H1 (cell line): ENCODE measurements around the gene PACSIN2. TPM values are rescaled to one million over a fixed set of nuclear protein-coding genes. Genes with fewer than 3 reads are reported as not detected.

Source experiments
- CTCF ChIA-PET: fragments of 300-600 bp; sonication (Branson Sonifier 250); formaldehyde crosslinking; loops from one replicate; lab custom pipeline; 2021; ENCODE audit not compliant: partially characterized antibody; lab: Charles Lee
- POLR2A ChIA-PET: fragments of 300-600 bp; sonication (Branson Sonifier 250); formaldehyde crosslinking; loops from one replicate; lab custom pipeline; 2021; ENCODE audit warnings: inconsistent platforms; ENCODE audit not compliant: partially characterized antibody; lab: Charles Lee
- DNase-seq, 2 experiments: peaks; one replicate each; pipeline versions ENCODE4 v3.0.0 to v3.0.0-alpha.2; 2010 to 2022; ENCODE audit warnings: low spot score in 2 of 2, low read depth in 1 of 2, mixed read lengths in 1 of 2
- FAIRE-seq: peaks from 2 replicates; lab custom pipeline; 2011; peaks lifted over from hg19 to GRCh38; lab: Jason Lieb, UNC
- H2AFZ ChIP-seq: 2 replicates; pipeline ENCODE4 v1.8.1; 2012; ENCODE audit warnings: low read length, inconsistent platforms
- H2AK5ac ChIP-seq: 2 replicates; pipeline ENCODE4 v1.6.1; 2013; ENCODE audit warnings: low read depth, low read length
- H2BK120ac ChIP-seq: replicated peaks from 2 replicates; pipeline ENCODE3; 2013; ENCODE audit warnings: low read depth, low read length, inconsistent platforms
- H2BK12ac ChIP-seq: 2 replicates; pipeline ENCODE4 v1.6.1; 2013; ENCODE audit warnings: low read depth, low read length
- H2BK15ac ChIP-seq: 2 replicates; pipeline ENCODE4 v1.6.1; 2013; ENCODE audit warnings: low read length
- H2BK20ac ChIP-seq: 2 replicates; pipeline ENCODE4 v1.6.1; 2013; ENCODE audit warnings: low read length
- H2BK5ac ChIP-seq: 2 replicates; pipeline ENCODE4 v1.6.1; 2013; ENCODE audit warnings: low read depth, low read length
- H3K14ac ChIP-seq: 2 replicates; pipeline ENCODE4 v1.6.1; 2013; ENCODE audit warnings: inconsistent platforms; ENCODE audit not compliant: insufficient read length
- H3K18ac ChIP-seq: 2 replicates; pipeline ENCODE4 v1.6.1; 2013; ENCODE audit warnings: low read length; ENCODE audit errors: extremely low read depth
- H3K23ac ChIP-seq: 2 replicates; pipeline ENCODE4 v1.6.1; 2013; ENCODE audit warnings: inconsistent platforms; ENCODE audit not compliant: insufficient read length
- H3K23me2 ChIP-seq: 2 replicates; pipeline ENCODE4 v1.6.1; 2013; ENCODE audit warnings: low read depth, low read length
- H3K27ac ChIP-seq: 2 replicates; pipeline ENCODE4 v1.6.1; 2011; ENCODE audit warnings: low read depth, low read length, inconsistent platforms
- H3K27me3 ChIP-seq, 4 experiments: replicated peaks in 1 of 4; 1 replicate in 1 of 4; 2 replicates in 3 of 4; pipeline versions ENCODE4 v1.6.1 to v1.8.1; 2011 to 2013; ENCODE audit warnings: low read length in 3 of 4, mild to moderate bottlenecking in 3 of 4, inconsistent platforms in 2 of 4, mixed read lengths in 2 of 4, moderate library complexity in 1 of 4; ENCODE audit not compliant: control insufficient read depth in 3 of 4, insufficient read depth in 3 of 4; ENCODE audit errors: extremely low read depth in 1 of 4
- H3K36me3 ChIP-seq, 4 experiments: 2 replicates each; pipeline versions ENCODE4 v1.6.1 to v1.8.1; 2011 to 2013; ENCODE audit warnings: mild to moderate bottlenecking in 4 of 4, low read length in 3 of 4, moderate library complexity in 2 of 4, control low read depth in 1 of 4, inconsistent platforms in 1 of 4; ENCODE audit not compliant: insufficient read depth in 4 of 4, control insufficient read depth in 2 of 4
- H3K4ac ChIP-seq: replicated peaks from 2 replicates; pipeline ENCODE3; 2013; ENCODE audit warnings: low read length, low read depth, mixed read lengths, inconsistent platforms; ENCODE audit not compliant: insufficient read length
- H3K4me1 ChIP-seq, 4 experiments: replicated peaks in 1 of 4; 1 replicate in 1 of 4; 2 replicates in 3 of 4; pipeline versions ENCODE4 v1.6.1 to v1.8.1; 2011 to 2013; ENCODE audit warnings: low read length in 3 of 4, inconsistent platforms in 2 of 4, mixed read lengths in 1 of 4; ENCODE audit not compliant: insufficient read depth in 4 of 4, control insufficient read depth in 3 of 4
- H3K4me2 ChIP-seq, 2 experiments: 2 replicates each; pipeline versions ENCODE4 v1.6.1 to v1.8.1; 2011 to 2013; ENCODE audit warnings: low read depth in 2 of 2, low read length in 2 of 2, control low read depth in 1 of 2, inconsistent platforms in 1 of 2, mild to moderate bottlenecking in 1 of 2; ENCODE audit not compliant: insufficient read depth in 1 of 2
- H3K4me3 ChIP-seq, 4 experiments: fragments of 200-600, 300-600 bp in 1 of 4; sonication (generic), shearing (Covaris generic), sonication (Bioruptor Twin) in 1 of 4; 2 replicates each; pipeline versions ENCODE4 v1.5.1 to v1.8.1; 2011 to 2016; ENCODE audit warnings: low read length in 4 of 4, low read depth in 3 of 4, control low read depth in 2 of 4, inconsistent platforms in 2 of 4, mild to moderate bottlenecking in 2 of 4, mixed read lengths in 1 of 4, moderate library complexity in 1 of 4; ENCODE audit not compliant: insufficient read depth in 2 of 4; ENCODE audit errors: extremely low read depth in 1 of 4
- H3K56ac ChIP-seq: replicated peaks from 2 replicates; pipeline ENCODE3; 2013; ENCODE audit warnings: low read depth, mild to moderate bottlenecking, mixed read lengths, low read length, inconsistent platforms; ENCODE audit not compliant: insufficient read length
- H3K79me1 ChIP-seq: 2 replicates; pipeline ENCODE4 v1.6.1; 2013; ENCODE audit warnings: low read depth, low read length, control low read depth
- H3K79me2 ChIP-seq, 2 experiments: 2 replicates each; pipeline versions ENCODE4 v1.6.1 to v1.8.1; 2012 to 2013; ENCODE audit warnings: low read length in 2 of 2, mild to moderate bottlenecking in 2 of 2, inconsistent platforms in 1 of 2; ENCODE audit not compliant: insufficient read depth in 2 of 2, control insufficient read depth in 1 of 2
- H3K9ac ChIP-seq, 4 experiments: replicated peaks in 1 of 4; 1 replicate in 1 of 4; 2 replicates in 3 of 4; pipeline versions ENCODE4 v1.6.1 to v1.8.1; 2011 to 2013; ENCODE audit warnings: low read depth in 3 of 4, low read length in 3 of 4, control low read depth in 2 of 4, mild to moderate bottlenecking in 2 of 4, moderate library complexity in 2 of 4, inconsistent platforms in 1 of 4; ENCODE audit errors: extremely low read depth in 1 of 4
- H3K9me3 ChIP-seq, 2 experiments: 2 replicates each; pipeline versions ENCODE4 v1.6.1 to v1.8.1; 2012 to 2013; ENCODE audit warnings: mild to moderate bottlenecking in 2 of 2, moderate library complexity in 2 of 2, control low read depth in 1 of 2, inconsistent platforms in 1 of 2, low read depth in 1 of 2, low read length in 1 of 2, mixed read lengths in 1 of 2; ENCODE audit not compliant: insufficient read depth in 2 of 2
- H4K20me1 ChIP-seq, 2 experiments: replicated peaks in 1 of 2; 2 replicates each; pipeline versions ENCODE3 to v1.8.1; 2011 to 2013; ENCODE audit warnings: inconsistent platforms in 2 of 2, low read length in 2 of 2, mild to moderate bottlenecking in 1 of 2; ENCODE audit not compliant: insufficient read depth in 2 of 2, control insufficient read depth in 1 of 2
- H4K5ac ChIP-seq: 2 replicates; pipeline ENCODE4 v1.6.1; 2013; ENCODE audit warnings: low read length, low read depth, mixed read lengths, inconsistent platforms; ENCODE audit not compliant: insufficient read length
- H4K8ac ChIP-seq: 2 replicates; pipeline ENCODE4 v1.8.0; 2013; ENCODE audit warnings: mild to moderate bottlenecking, moderate library complexity, low read length, inconsistent platforms; ENCODE audit not compliant: insufficient read depth; ENCODE audit errors: extremely low read depth
- H4K91ac ChIP-seq: replicated peaks from 2 replicates; pipeline ENCODE3; 2013; ENCODE audit warnings: low read length, mixed read lengths, inconsistent platforms; ENCODE audit not compliant: insufficient read length
- BACH1 ChIP-seq: IDR thresholded peaks from 2 replicates; pipeline ENCODE4 v1.6.1; 2012; ENCODE audit warnings: low read length, improper control_type of control experiment
- JUND ChIP-seq: IDR thresholded peaks from 2 replicates; pipeline ENCODE4 v1.6.1; 2011; ENCODE audit warnings: mild to moderate bottlenecking, improper control_type of control experiment, low read length
- WGBS, 2 experiments: shearing (Covaris generic) in 1 of 2; methylation state at CpG; one replicate each; pipeline versions ENCODE4 v1.1.6 to v1.1.7; 2013 to 2015; ENCODE audit warnings: low lambda C conversion rate in 2 of 2, mixed read lengths in 2 of 2, inconsistent platforms in 1 of 2, low coverage in 1 of 2, missing lambda C conversion rate in 1 of 2; ENCODE audit not compliant: insufficient replicate concordance in 2 of 2, insufficient coverage in 1 of 2, insufficient read length in 1 of 2; ENCODE audit errors: extremely low coverage in 1 of 2, missing lambda C conversion rate in 1 of 2; 5-methylcytosine and 5-hydroxymethylcytosine counted together
- polyA plus RNA-seq, 7 experiments: library from polyadenylated mRNA; depleted of rRNA in 3 of 7; stranded (reverse) in 5 of 7; unstranded in 2 of 7; fragments of >200 nt in 5 of 7; fragments of 200-250 nt in 2 of 7; gene quantifications; 1 replicate in 5 of 7; 2 replicates in 1 of 7; 4 replicates in 1 of 7; pipeline versions ENCODE4 v1.2.1 to v1.2.3, GENCODE V29; 2011 to 2013; ENCODE audit warnings: missing spikeins in 2 of 7, mixed read lengths in 2 of 7
- total RNA-seq: library from RNA; stranded (reverse); fragmentation: NEBNext Ultra II Directional; extraction: Animal tissue kit (Norgen Biotek cat#: 25700); gene quantifications from 2 replicates; pipeline ENCODE4 v1.2.1, GENCODE V29; 2021

PACSIN2 gene
- total and polyA plus RNA-seq, 2 of the 8 experiments (the other 6 are each of a cell fraction or from before 2014, with no cell fraction given) = 44.8 to 64.2 TPM

DNA sequence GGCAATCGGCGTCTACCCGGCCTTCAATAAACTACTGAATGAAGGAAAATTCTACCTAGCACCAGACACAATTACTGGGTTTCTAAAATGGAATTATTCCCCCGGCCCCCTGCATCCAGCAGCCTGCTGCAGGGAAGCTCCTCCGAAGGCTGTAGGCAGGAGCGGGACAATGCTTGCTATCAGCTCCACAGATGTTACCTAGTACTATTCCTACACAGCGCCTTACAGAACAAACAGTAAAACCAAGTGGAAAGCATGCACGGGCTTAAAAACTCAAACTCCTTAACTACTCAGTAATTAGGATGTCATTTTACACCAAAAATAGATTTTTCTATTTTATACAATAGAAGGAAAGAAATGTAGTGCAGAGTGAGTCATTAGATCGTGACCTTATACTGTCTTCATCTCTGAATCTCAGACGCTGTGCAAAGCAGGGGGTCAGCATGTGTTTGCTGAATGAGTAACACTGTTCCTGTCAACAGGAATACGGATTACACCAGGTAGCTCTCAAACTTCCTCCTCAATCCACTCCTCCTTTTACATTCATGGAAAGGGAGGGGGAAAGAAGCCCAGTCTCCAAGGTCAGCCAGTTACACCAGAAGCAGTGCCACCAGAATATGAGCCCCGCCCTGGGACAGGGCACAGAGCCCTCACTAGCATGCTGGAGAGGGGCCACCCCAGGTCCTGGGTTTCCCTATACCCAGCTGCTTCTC, 74.9 kb downstream of the PACSIN2 start:
- no peak overlapping the region for H3K14ac ChIP-seq
- H4K20me1 ChIP-seq = peaks cover 3 to 25% of the 10 kb centered on the region in 2 experiments
- H4K5ac ChIP-seq = no peak overlapping the region
- no peak overlapping the region for H4K8ac ChIP-seq
- H3K9ac ChIP-seq = no peak overlapping the region
- no peak overlapping the region for H2BK15ac ChIP-seq
- peaks cover 0 to 12% (median 5%) of the 10 kb centered on the region in 4 experiments; a peak in 5 of 7 replicates for H3K4me1 ChIP-seq
- no peak overlapping the region for H3K23ac ChIP-seq
- ChIA-PET CTCF (interaction anchor here (0.7 kb wide), 1 partner anchor 17 kb away, joined by 3 read pairs; no protein-coding TSS in a partner anchor), POLR2A (interaction anchor here (0.5 to 2.0 kb wide), 4 partner anchors 11 to 75 kb away, joined by 3 to 10 read pairs (median 4); partner anchors contain the start of gene PACSIN2)
- H3K23me2 ChIP-seq = no peaks in the 10 kb centered on the region
- H3K27ac ChIP-seq = no peak overlapping the region
- 81% methylated on average over 12 of the region's 12 CpGs; no CpG with 5 or more reads in 1 of the 2 experiments for WGBS, 2 experiments
- no peak overlapping the region for H2BK12ac ChIP-seq
- no peak overlapping the region for H4K91ac ChIP-seq
- H3K56ac ChIP-seq = no peak overlapping the region
- no peak overlapping the region for H3K18ac ChIP-seq
- TF ChIP-seq BACH1 (no peak), JUND (peak; percentile 14; the same call in 1 of the 2 replicates)
- no peaks in the 10 kb centered on the region for H3K9me3 ChIP-seq
- H3K36me3 ChIP-seq = no peaks in the 10 kb centered on the region; a peak in 1 of 8 replicates
- no peak overlapping the region; the same call in 1 of the 2 replicates for H2BK5ac ChIP-seq
- H3K79me2 ChIP-seq = peaks cover 0 to 66% of the 10 kb centered on the region in 2 experiments; a peak in 3 of 4 replicates
- H3K4me2 ChIP-seq = no peak overlapping the region
- no peak overlapping the region for H2BK120ac ChIP-seq
- no peak overlapping the region for H3K4me3 ChIP-seq
- FAIRE-seq (no peak), DNase-seq (no peak)
- no peak overlapping the region for H3K4ac ChIP-seq
- H2AFZ ChIP-seq = no peak overlapping the region
- H2AK5ac ChIP-seq = 0 out of 2 replicates have a peak overlapping the region, but pooled peaks have one; percentile 46
- no peak overlapping the region for H2BK20ac ChIP-seq
- H3K79me1 ChIP-seq = peaks cover 17% of the 10 kb centered on the region
- no peaks in the 10 kb centered on the region for H3K27me3 ChIP-seq
